Fibroblast of lung (primary cell): ENCODE data around the gene PREP. TPM values are rescaled to one million over a fixed set of nuclear protein-coding genes. Genes with fewer than 3 reads are reported as not detected.

Experiments used
- DNase-seq, 2 donors: peaks; one replicate each; pipeline versions ENCODE4 v3.0.0 to v3.0.0-alpha.2; 2010; ENCODE audit warnings: low read depth in 2 of 2
- H2AFZ ChIP-seq: 2 replicates; pipeline ENCODE4 v1.5.1; 2012; ENCODE audit warnings: low read length, control low read depth, inconsistent platforms
- H3K27ac ChIP-seq: 2 replicates; pipeline ENCODE4 v1.5.1; 2011; ENCODE audit warnings: low read length, control low read depth; ENCODE audit not compliant: insufficient read depth
- H3K27me3 ChIP-seq: 2 replicates; pipeline ENCODE4 v1.5.1; 2011; ENCODE audit warnings: mild to moderate bottlenecking, low read length; ENCODE audit not compliant: control insufficient read depth, insufficient read depth
- H3K36me3 ChIP-seq: 2 replicates; pipeline ENCODE4 v1.5.1; 2011; ENCODE audit warnings: low read length; ENCODE audit not compliant: control insufficient read depth, insufficient read depth
- H3K4me1 ChIP-seq: 2 replicates; pipeline ENCODE4 v1.5.1; 2011; ENCODE audit warnings: low read length; ENCODE audit not compliant: control insufficient read depth, insufficient read depth; ENCODE audit errors: extremely low read depth
- H3K4me2 ChIP-seq: 2 replicates; pipeline ENCODE4 v1.5.1; 2011; ENCODE audit warnings: low read length, control low read depth; ENCODE audit not compliant: insufficient read depth; ENCODE audit errors: extremely low read depth
- H3K4me3 ChIP-seq, 4 experiments: fragments of 200-600 bp in 1 of 4; sonication (generic) in 1 of 4; replicated peaks in 1 of 4; 2 replicates each; pipeline ENCODE4 v1.5.1; 2011 to 2016; ENCODE audit warnings: low read length in 4 of 4, low read depth in 3 of 4, mild to moderate bottlenecking in 3 of 4, control low read depth in 2 of 4, inconsistent platforms in 1 of 4, mixed read lengths in 1 of 4; ENCODE audit not compliant: insufficient read depth in 1 of 4; ENCODE audit errors: control extremely low read depth in 1 of 4
- H3K79me2 ChIP-seq: 2 replicates; pipeline ENCODE4 v1.5.1; 2012; ENCODE audit warnings: mild to moderate bottlenecking, low read length, inconsistent platforms; ENCODE audit not compliant: control insufficient read depth, insufficient read depth
- H3K9ac ChIP-seq: 2 replicates; pipeline ENCODE4 v1.5.1; 2011; ENCODE audit warnings: mild to moderate bottlenecking, low read length, control low read depth; ENCODE audit not compliant: insufficient read depth
- H3K9me3 ChIP-seq: 2 replicates; pipeline ENCODE4 v1.5.1; 2012; ENCODE audit warnings: low read depth, low read length; ENCODE audit not compliant: control insufficient read depth, insufficient read depth
- H4K20me1 ChIP-seq: 2 replicates; pipeline ENCODE4 v1.5.1; 2011; ENCODE audit warnings: low read length; ENCODE audit not compliant: control insufficient read depth, insufficient read depth; ENCODE audit errors: extremely low read depth
- EZH2 ChIP-seq: IDR thresholded peaks from 2 replicates; pipeline ENCODE4 v1.5.1; 2012; ENCODE audit warnings: low read length, control low read depth, mild to moderate bottlenecking; ENCODE audit errors: missing control alignments
- polyA plus RNA-seq, 2 donors: library from polyadenylated mRNA; depleted of rRNA in 1 of 2; stranded (reverse) in 1 of 2; unstranded in 1 of 2; fragments of >200 nt; gene quantifications; 2 replicates each; pipeline ENCODE4 v1.2.1, GENCODE V29; 2011 to 2012; ENCODE audit warnings: missing spikeins in 1 of 2
- total RNA-seq: library from RNA; depleted of rRNA; stranded (reverse); fragments of >200 nt; gene quantifications from 2 replicates; pipeline ENCODE4 v1.2.1, GENCODE V29; 2014
- TF ChIP-seq, protein P1 (sequence below), 2 donors: IDR thresholded peaks in 1 of 2; conservative IDR thresholded peaks in 1 of 2; 1 replicate in 1 of 2; 2 replicates in 1 of 2; pipeline ENCODE4 v1.5.1; 2011 to 2012; ENCODE audit warnings: low read length in 2 of 2, control low read depth in 1 of 2, inconsistent platforms in 1 of 2, low read depth in 1 of 2, mild to moderate bottlenecking in 1 of 2

PREP gene
- total and polyA plus RNA-seq, 2 donors (not counting 1 experiment from before 2014, with no cell fraction given), result 18.3 to 30.7 TPM

DNA sequence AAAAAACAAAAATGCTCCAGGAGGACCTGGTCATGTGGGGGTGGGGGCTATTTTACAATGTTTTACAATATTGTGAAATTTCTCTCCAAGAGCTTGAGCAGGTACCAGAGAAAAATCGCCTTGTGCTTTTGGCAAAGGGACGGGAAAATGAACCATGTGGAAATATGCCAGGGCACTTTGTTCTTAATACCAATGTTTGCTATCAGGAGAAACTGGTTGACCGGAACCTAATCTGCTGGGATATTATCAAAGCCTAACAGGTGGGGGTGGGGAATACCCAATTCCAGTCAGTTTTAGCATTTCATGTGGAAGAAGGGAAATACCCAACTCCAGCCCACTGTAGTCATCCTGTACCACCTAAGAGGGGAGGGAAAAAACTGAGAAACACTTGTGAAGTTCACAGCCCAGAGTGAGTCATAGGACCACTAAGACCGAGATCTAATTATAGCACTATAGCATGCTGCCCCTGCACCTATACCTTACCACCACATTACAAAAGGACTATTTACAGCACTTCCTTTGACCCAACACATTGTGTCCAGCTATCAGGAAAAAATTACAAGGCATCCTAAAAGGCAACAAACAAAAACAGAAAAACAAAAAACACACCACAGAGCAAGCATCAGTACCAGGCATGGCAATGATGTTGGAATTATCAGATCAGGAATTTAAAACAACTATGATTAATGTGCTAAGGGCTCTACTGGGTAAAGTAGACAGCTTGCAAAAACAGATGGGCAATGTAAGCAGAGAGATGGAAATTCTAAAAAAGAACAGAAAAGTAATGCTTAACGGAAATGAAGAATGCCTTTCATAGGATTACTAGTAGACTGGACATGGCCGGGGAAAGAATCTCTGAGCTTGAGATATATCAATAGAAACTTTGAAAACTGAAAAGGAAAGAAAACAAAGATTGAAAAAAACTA, 138.9 kb downstream of the PREP start:
- peaks cover 4% of the 10 kb centered on the region for H3K27me3 ChIP-seq
- TF ChIP-seq, protein P1, sequence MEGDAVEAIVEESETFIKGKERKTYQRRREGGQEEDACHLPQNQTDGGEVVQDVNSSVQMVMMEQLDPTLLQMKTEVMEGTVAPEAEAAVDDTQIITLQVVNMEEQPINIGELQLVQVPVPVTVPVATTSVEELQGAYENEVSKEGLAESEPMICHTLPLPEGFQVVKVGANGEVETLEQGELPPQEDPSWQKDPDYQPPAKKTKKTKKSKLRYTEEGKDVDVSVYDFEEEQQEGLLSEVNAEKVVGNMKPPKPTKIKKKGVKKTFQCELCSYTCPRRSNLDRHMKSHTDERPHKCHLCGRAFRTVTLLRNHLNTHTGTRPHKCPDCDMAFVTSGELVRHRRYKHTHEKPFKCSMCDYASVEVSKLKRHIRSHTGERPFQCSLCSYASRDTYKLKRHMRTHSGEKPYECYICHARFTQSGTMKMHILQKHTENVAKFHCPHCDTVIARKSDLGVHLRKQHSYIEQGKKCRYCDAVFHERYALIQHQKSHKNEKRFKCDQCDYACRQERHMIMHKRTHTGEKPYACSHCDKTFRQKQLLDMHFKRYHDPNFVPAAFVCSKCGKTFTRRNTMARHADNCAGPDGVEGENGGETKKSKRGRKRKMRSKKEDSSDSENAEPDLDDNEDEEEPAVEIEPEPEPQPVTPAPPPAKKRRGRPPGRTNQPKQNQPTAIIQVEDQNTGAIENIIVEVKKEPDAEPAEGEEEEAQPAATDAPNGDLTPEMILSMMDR (conservative IDR thresholded peaks at IDR 0.05 in 1 of 2, IDR thresholded peaks at IDR 0.05 in 1 of 2; ENCODE audit: low read depth in 1 of 2, low read length in 2 of 2), result no peak
- no peak for TF ChIP-seq EZH2
- H4K20me1 ChIP-seq, result no peaks in the 10 kb centered on the region
- no peak overlapping the region for H2AFZ ChIP-seq
- H3K9me3 ChIP-seq, result no peaks in the 10 kb centered on the region
- no peaks in the 10 kb centered on the region for H3K36me3 ChIP-seq
- H3K4me1 ChIP-seq, result no peaks in the 10 kb centered on the region
- H3K9ac ChIP-seq, result no peak overlapping the region
- DNase-seq, result peak in 1 of 2 donors; percentile 64
- no peaks in the 10 kb centered on the region for H3K79me2 ChIP-seq
- no peak overlapping the region for H3K27ac ChIP-seq
- H3K4me3 ChIP-seq, result no peak overlapping the region
- H3K4me2 ChIP-seq, result no peak overlapping the region

DNA sequence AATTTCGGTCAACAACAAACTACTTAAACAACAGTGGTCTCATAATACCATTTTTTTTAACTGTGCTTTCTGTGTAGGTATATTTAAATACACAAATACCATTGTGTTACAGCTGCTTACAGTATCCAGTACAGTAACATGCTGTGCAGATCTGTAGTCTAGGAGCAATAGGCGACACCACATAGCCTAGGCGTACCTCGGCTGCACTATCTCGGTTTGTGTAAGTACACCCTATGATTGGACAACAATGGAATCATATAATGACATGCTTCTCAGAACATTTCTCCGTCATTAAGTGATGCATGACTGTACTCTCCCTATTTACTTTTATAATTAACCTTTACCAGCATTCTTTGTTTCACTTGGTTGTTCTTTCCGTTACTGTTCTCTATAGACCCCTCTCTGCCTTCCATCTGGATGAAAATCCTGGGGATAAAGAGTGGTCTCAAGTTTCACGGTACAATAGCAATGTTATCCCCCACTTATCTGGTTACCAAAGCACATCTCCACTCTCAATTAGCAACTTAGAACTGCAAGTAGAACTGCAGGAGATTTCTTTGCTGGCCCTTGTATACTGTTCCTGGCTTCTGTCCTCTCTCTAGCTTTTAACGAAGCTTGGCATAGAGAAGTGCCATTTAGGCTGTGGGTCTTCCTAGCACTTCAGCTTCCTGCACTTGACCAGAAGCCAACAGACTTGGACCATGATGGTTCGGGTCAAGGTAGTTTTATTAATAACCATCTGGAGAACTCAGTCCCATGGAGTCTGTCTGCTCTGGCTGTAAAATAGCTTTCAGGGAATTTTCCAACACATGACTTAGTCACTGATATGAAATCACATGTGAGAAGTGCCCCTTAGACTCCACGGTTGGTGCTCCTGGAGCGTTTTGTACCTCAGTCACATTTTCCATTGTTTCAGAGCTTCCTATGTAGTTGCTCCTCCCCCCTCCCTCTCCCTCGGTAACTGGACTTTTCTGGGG, 142.7 kb downstream of the PREP start:
- DNase-seq, result no peak
- no peaks in the 10 kb centered on the region for H3K4me1 ChIP-seq
- no peak overlapping the region for H2AFZ ChIP-seq
- H3K27me3 ChIP-seq, result peaks cover 4% of the 10 kb centered on the region
- no peaks in the 10 kb centered on the region for H3K9me3 ChIP-seq
- no peaks in the 10 kb centered on the region for H3K79me2 ChIP-seq
- TF ChIP-seq EZH2, result no peak
- TF ChIP-seq, protein P1 (conservative IDR thresholded peaks at IDR 0.05 in 1 of 2, IDR thresholded peaks at IDR 0.05 in 1 of 2; ENCODE audit: low read depth in 1 of 2, low read length in 2 of 2), result no peak
- H3K27ac ChIP-seq, result no peak overlapping the region
- H3K9ac ChIP-seq, result no peak overlapping the region
- no peaks in the 10 kb centered on the region for H4K20me1 ChIP-seq
- H3K36me3 ChIP-seq, result no peaks in the 10 kb centered on the region
- no peak overlapping the region for H3K4me3 ChIP-seq
- H3K4me2 ChIP-seq, result no peak overlapping the region

- Histone ChIP-seq H3K4me3 (no peak overlapping the region), H3K27ac (no peak overlapping the region)
- TF ChIP-seq, protein P1 (conservative IDR thresholded peaks at IDR 0.05 in 1 of 2, IDR thresholded peaks at IDR 0.05 in 1 of 2; ENCODE audit: low read depth in 1 of 2, low read length in 2 of 2), result no peak
- TF ChIP-seq EZH2, result no peak
These were observed 144.1 kb downstream of the PREP start for GRCh38 chr6:105258816-105259215.

More at GRCh38 chr6:105258816-105259215, 144.1 kb downstream of the PREP start:
- no peak overlapping the region for H2AFZ ChIP-seq
- no peaks in the 10 kb centered on the region for H3K9me3 ChIP-seq
- no peak overlapping the region for H3K4me2 ChIP-seq
- peaks cover 4% of the 10 kb centered on the region for H3K27me3 ChIP-seq
- no peaks in the 10 kb centered on the region for H3K36me3 ChIP-seq
- no peaks in the 10 kb centered on the region for H3K79me2 ChIP-seq
- no peaks in the 10 kb centered on the region for H4K20me1 ChIP-seq
- no peaks in the 10 kb centered on the region for H3K4me1 ChIP-seq
- DNase-seq, result peak in 1 of 2 donors; percentile 61
- H3K9ac ChIP-seq, result no peak overlapping the region
